DOHH2 (cell line): Measurements from ENCODE around the gene PPP5C.

Experiments used
- EZH2phosphoT487 ChIP-seq: fragments of 200-600 bp; sonication (generic); IDR thresholded peaks from 2 replicates; pipeline ENCODE4 v1.6.1; 2017; ENCODE audit warnings: borderline replicate concordance, mild to moderate bottlenecking, antibody characterized with exemption, low read length, moderate library complexity, mixed read lengths
- TF ChIP-seq, protein P1 (sequence below): fragments of 200-600 bp; sonication (generic); IDR thresholded peaks from one replicate; pipeline ENCODE4 v1.5.1; 2014; ENCODE audit warnings: antibody characterized with exemption, mild to moderate bottlenecking, low read depth, low read length; ENCODE audit not compliant: poor library complexity, severe bottlenecking

DNA sequence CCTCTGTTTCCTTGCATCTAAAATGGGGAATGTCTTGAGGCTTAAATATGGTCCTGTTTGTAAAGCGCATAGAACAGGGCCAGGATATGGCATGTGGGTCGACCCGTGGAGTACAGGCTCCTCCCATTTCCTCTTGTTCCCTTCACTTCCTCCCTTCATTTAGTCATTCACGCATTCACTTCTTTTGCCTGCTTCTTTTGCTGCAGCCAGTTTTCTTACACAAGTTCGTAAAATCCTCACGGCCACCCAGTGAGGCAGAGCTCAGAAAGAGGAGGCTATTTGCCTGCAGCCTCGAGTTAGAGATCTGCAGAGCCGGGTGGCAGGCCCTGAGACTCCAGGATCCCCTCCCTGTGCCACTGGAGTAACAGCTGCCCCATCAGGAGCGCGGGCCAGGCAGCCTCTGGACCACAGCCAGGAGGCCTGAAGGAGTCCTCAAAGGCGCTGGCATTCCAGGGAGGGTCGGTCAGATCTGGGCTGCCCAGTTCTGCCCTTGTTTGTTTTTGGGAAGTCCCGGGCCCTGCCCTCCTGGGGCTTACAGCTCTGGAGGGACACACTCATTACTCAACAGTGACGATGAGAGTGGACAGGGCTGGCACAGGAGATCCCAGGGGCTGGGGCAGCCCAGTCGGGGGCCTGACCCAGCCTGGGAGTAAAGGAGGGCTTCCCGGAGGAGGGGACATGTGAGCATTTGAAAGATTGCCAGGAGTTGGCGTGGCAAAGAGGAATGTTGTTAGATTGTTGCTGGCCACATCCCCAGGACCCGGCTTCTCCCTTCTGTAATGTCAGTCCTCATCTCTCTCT is 4.6 kb downstream of the PPP5C start:
- TF ChIP-seq, protein P1, sequence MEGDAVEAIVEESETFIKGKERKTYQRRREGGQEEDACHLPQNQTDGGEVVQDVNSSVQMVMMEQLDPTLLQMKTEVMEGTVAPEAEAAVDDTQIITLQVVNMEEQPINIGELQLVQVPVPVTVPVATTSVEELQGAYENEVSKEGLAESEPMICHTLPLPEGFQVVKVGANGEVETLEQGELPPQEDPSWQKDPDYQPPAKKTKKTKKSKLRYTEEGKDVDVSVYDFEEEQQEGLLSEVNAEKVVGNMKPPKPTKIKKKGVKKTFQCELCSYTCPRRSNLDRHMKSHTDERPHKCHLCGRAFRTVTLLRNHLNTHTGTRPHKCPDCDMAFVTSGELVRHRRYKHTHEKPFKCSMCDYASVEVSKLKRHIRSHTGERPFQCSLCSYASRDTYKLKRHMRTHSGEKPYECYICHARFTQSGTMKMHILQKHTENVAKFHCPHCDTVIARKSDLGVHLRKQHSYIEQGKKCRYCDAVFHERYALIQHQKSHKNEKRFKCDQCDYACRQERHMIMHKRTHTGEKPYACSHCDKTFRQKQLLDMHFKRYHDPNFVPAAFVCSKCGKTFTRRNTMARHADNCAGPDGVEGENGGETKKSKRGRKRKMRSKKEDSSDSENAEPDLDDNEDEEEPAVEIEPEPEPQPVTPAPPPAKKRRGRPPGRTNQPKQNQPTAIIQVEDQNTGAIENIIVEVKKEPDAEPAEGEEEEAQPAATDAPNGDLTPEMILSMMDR, result no peak
- TF ChIP-seq EZH2phosphoT487, result no peak
